PC-3 (cell line): ENCODE data around the gene ANKRD45. TPM values are rescaled to one million over a fixed set of nuclear protein-coding genes. Genes with fewer than 3 reads are reported as not detected.

Source experiments
- ATAC-seq: fragments of 200-7000 bp; cut with Tn5 transposase; 2 replicates; pipeline ENCODE4 v1.9.1; 2020; ENCODE audit warnings: mild to moderate bottlenecking, moderate library complexity
- Bru-seq: library from RNA; stranded (reverse); fragments of 400-500 nt; gene quantifications from one replicate; lab custom pipeline; 2021; lab: Mats Ljungman, UMichigan
- BruChase-seq, 2 experiments: library from RNA; stranded (reverse); fragments of 400-500 nt; gene quantifications; one replicate each; lab custom pipeline; 2021; lab: Mats Ljungman, UMichigan
- BruUV-seq: library from RNA; stranded (reverse); fragments of 400-500 nt; replicated peaks from 2 replicates; lab custom pipeline; 2021; lab: Mats Ljungman, UMichigan
- CTCF ChIA-PET: fragments of 300-600 bp; sonication (Branson Sonifier 250); formaldehyde crosslinking; loops from one replicate; lab custom pipeline; 2022; ENCODE audit warnings: antibody characterized with exemption; lab: Charles Lee
- POLR2A ChIA-PET: fragments of 300-600 bp; sonication (Branson Sonifier 250); formaldehyde crosslinking; loops from one replicate; lab custom pipeline; 2022; ENCODE audit warnings: antibody characterized with exemption; ENCODE audit not compliant: unreplicated experiment; lab: Charles Lee
- DNase-seq: peaks from one replicate; pipeline ENCODE4 v3.0.0-alpha.2; 2015
- H2AFZ ChIP-seq: fragments of 300-600 bp; sonication (generic); 2 replicates; pipeline ENCODE4 v1.6.0; 2016; ENCODE audit warnings: antibody characterized with exemption, low read length
- H3F3A ChIP-seq: fragments of 300-600 bp; sonication (generic); one replicate; pipeline ENCODE4 v1.6.0; 2017; ENCODE audit warnings: antibody characterized with exemption, low read length, control low read depth, mild to moderate bottlenecking; ENCODE audit not compliant: unreplicated experiment
- H3K27ac ChIP-seq: fragments of 300-600 bp; sonication (generic); 2 replicates; pipeline ENCODE4 v1.5.1; 2016; ENCODE audit warnings: mild to moderate bottlenecking, low read length
- H3K27me3 ChIP-seq: fragments of 300-600 bp; sonication (generic); 2 replicates; pipeline ENCODE4 v1.6.1; 2016; ENCODE audit warnings: low read length, mixed read lengths
- H3K36me3 ChIP-seq: fragments of 300-600 bp; sonication (generic); 2 replicates; pipeline ENCODE4 v1.6.1; 2016; ENCODE audit warnings: low read depth, mixed run types, low read length, mixed read lengths
- H3K4me1 ChIP-seq: fragments of 300-600 bp; sonication (generic); 2 replicates; pipeline ENCODE4 v1.5.1; 2016; ENCODE audit warnings: low read length; ENCODE audit not compliant: insufficient read depth
- H3K4me2 ChIP-seq: fragments of 300-600 bp; sonication (generic); 2 replicates; pipeline ENCODE4 v1.6.0; 2016; ENCODE audit warnings: low read length
- H3K4me3 ChIP-seq: fragments of 300-600 bp; sonication (generic); 2 replicates; pipeline ENCODE4 v1.5.1; 2016; ENCODE audit warnings: mild to moderate bottlenecking, low read length, mixed read lengths
- H3K79me2 ChIP-seq: fragments of 300-600 bp; sonication (generic); 2 replicates; pipeline ENCODE4 v1.6.1; 2017; ENCODE audit warnings: low read length, mixed read lengths
- H3K9ac ChIP-seq: fragments of 300-600 bp; sonication (generic); 2 replicates; pipeline ENCODE4 v1.6.0; 2016; ENCODE audit warnings: mild to moderate bottlenecking, low read length
- H3K9me2 ChIP-seq: fragments of 300-600 bp; sonication (generic); replicated peaks from 2 replicates; pipeline ENCODE4 v1.6.1; 2016; ENCODE audit warnings: mixed run types, low read length, mixed read lengths
- H3K9me3 ChIP-seq: fragments of 300-600 bp; sonication (generic); 2 replicates; pipeline ENCODE4 v1.6.1; 2016; ENCODE audit warnings: low read length, mixed read lengths
- H4K20me1 ChIP-seq: fragments of 300-600 bp; sonication (generic); 2 replicates; pipeline ENCODE4 v1.6.1; 2016; ENCODE audit warnings: low read length, mixed read lengths
- CTCF ChIP-seq: fragments of 300-600 bp; sonication (generic); conservative IDR thresholded peaks from 2 replicates; pipeline ENCODE4 v1.5.1; 2017; ENCODE audit warnings: antibody characterized with exemption, low read depth, mild to moderate bottlenecking, low read length
- EZH2 ChIP-seq: fragments of 300-600 bp; sonication (generic); IDR thresholded peaks from one replicate; pipeline ENCODE4 v1.6.1; 2017; ENCODE audit warnings: antibody characterized with exemption, mild to moderate bottlenecking, low read length; ENCODE audit not compliant: unreplicated experiment
- EZH2phosphoT487 ChIP-seq: fragments of 300-600 bp; sonication (generic); IDR thresholded peaks from 2 replicates; pipeline ENCODE4 v1.6.1; 2018; ENCODE audit warnings: mild to moderate bottlenecking, antibody characterized with exemption, low read length, borderline replicate concordance
- intact Hi-C: fragments of 100-400 bp; cut with micrococcal nuclease; formaldehyde crosslinking; loops from 2 replicates; pipeline ENCODE4 v1.9.0; 2023
- long read RNA-seq: library from polyadenylated mRNA; unstranded; transcript quantifications from one replicate; pipeline ENCODE4 v2.0.0, GENCODE V29; 2021; ENCODE audit not compliant: unreplicated experiment
- total RNA-seq: library from RNA; depleted of rRNA; stranded (reverse); fragments of >200 nt; gene quantifications from 2 replicates; pipeline ENCODE4 v1.2.3, GENCODE V29; 2014; rRNA removed

Gene ANKRD45, protein sequence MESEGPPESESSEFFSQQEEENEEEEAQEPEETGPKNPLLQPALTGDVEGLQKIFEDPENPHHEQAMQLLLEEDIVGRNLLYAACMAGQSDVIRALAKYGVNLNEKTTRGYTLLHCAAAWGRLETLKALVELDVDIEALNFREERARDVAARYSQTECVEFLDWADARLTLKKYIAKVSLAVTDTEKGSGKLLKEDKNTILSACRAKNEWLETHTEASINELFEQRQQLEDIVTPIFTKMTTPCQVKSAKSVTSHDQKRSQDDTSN
- total RNA-seq (not detected in 2 replicates), Bru-seq, nascent RNA (percentile 25 among the genes with signal in this experiment), BruChase-seq, experiment 1, labeled RNA remaining after a 6-hour chase (percentile 70 among the genes with signal in this experiment), BruChase-seq, experiment 2, labeled RNA remaining after a 2-hour chase (percentile 69 among the genes with signal in this experiment)
- long read RNA-seq, result 0 reads

DNA sequence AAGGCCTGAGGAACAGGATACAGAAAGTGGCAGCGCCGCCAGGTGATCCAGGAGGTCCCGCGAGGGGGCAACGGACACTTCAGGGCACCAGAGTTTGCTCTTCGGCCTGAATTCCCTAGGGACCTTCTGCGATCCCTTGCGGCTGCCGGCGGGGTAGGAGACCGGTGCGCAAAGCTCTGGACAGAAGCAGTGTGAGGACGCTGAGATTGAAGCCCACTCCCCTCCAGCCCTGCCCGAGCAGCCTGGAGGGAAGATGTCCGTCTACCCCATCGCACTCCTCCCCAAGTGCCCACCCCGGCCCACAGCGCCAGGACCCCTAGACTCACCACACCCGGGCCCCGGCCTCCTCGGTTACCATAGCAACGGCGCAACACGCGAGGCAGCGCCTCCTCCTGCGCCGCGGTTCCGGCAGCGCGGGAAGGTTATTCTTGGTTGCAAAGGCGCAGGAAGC lies at the start of gene ANKRD45:
Gene ANKRD45, minus strand, starts transcription at position 361 of the 451 bp plus-strand sequence. CDS start 10,433 bp downstream, outside the sequence.
- H3K36me3 ChIP-seq, result no peaks in the 10 kb centered on the region
- no peaks in the 10 kb centered on the region for H3K9me2 ChIP-seq
- DNase-seq, result no peak
- BruUV-seq, result no TSS peak
- intact Hi-C loops, result no loop called here
- no peak within 1 kb of the TSS for H3K4me2 ChIP-seq
- no peaks in the 10 kb centered on the region for H3F3A ChIP-seq
- H2AFZ ChIP-seq, result no peak within 1 kb of the TSS
- TF ChIP-seq CTCF, result no peak
- no peak for TF ChIP-seq EZH2phosphoT487
- TF ChIP-seq EZH2, result no peak
- H3K27me3 ChIP-seq, result no peaks in the 10 kb centered on the region
- peaks cover 10% of the 10 kb centered on the region for H3K4me1 ChIP-seq
- no peak within 1 kb of the TSS for H3K27ac ChIP-seq
- no peaks in the 10 kb centered on the region for H4K20me1 ChIP-seq
- ChIA-PET CTCF (no interaction called here), POLR2A (no interaction called here)
- no peaks in the 10 kb centered on the region for H3K9me3 ChIP-seq
- ATAC-seq, result no peak
- no peak within 1 kb of the TSS for H3K4me3 ChIP-seq
- no peaks in the 10 kb centered on the region for H3K79me2 ChIP-seq
- H3K9ac ChIP-seq, result no peak within 1 kb of the TSS

DNA sequence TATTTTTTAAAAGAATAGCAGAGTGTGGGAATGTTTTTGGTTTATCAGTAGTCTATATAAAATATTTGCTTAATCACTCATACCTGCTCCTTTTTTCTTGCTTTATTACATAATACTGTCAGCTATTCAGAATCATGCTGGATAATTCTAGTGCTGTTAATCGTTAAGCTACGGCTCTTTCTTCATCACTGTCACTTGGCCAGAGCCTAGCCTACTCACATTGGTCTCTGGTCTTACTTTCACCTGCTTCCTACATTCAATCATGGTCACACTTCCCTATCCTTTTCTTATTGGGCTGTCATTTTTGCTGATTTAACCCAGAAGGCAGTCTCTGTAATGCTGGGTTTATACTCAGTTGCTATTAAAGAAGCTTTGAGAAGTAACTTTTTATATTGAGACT lies 47.6 kb upstream of the ANKRD45 start:
- intact Hi-C loops, result loop anchor here (10.0 kb wide), 2 partner anchors 452 to 972 kb away; no protein-coding TSS in a partner anchor
- DNase-seq (no peak), ATAC-seq (no peak)
- Histone ChIP-seq H3K27me3 (no peaks in the 10 kb centered on the region), H3K9me2 (no peaks in the 10 kb centered on the region), H3K9me3 (no peaks in the 10 kb centered on the region), H3K4me2 (peak overlapping the region; percentile 86), H3K4me3 (peak overlapping the region; percentile 72; the same call in 1 of the 2 replicates), H3F3A (no peaks in the 10 kb centered on the region), H3K9ac (no peak overlapping the region), H3K4me1 (peaks cover 20% of the 10 kb centered on the region), H3K27ac (no peak overlapping the region), H3K79me2 (peaks cover 56% of the 10 kb centered on the region), H2AFZ (no peak overlapping the region), H3K36me3 (peaks cover 4% of the 10 kb centered on the region; the same call in 1 of the 2 replicates), H4K20me1 (peaks cover 12% of the 10 kb centered on the region; the same call in 1 of the 2 replicates)
- CTCF ChIA-PET, result interaction anchor here (0.8 kb wide), 1 partner anchor 298 kb away, joined by 3 read pairs; no protein-coding TSS in a partner anchor
- POLR2A ChIA-PET, result interaction anchor here (0.5 to 1.2 kb wide), 2 partner anchors 177 to 210 kb away, joined by 3 to 14 read pairs; no protein-coding TSS in a partner anchor
- BruUV-seq, result no TSS peak
- TF ChIP-seq EZH2, result no peak
- no peak for TF ChIP-seq CTCF
- no peak for TF ChIP-seq EZH2phosphoT487
